DMS153 treated with DMSO at 0.1 percent for 48 hours (cell line): ENCODE results near the gene ZFYVE28.

Source experiments
- DNase-seq: peaks from one replicate; lab custom pipeline; 2025; ENCODE audit not compliant: unreplicated experiment; lab: John Stamatoyannopoulos, UW

ZFYVE28 gene

DNA sequence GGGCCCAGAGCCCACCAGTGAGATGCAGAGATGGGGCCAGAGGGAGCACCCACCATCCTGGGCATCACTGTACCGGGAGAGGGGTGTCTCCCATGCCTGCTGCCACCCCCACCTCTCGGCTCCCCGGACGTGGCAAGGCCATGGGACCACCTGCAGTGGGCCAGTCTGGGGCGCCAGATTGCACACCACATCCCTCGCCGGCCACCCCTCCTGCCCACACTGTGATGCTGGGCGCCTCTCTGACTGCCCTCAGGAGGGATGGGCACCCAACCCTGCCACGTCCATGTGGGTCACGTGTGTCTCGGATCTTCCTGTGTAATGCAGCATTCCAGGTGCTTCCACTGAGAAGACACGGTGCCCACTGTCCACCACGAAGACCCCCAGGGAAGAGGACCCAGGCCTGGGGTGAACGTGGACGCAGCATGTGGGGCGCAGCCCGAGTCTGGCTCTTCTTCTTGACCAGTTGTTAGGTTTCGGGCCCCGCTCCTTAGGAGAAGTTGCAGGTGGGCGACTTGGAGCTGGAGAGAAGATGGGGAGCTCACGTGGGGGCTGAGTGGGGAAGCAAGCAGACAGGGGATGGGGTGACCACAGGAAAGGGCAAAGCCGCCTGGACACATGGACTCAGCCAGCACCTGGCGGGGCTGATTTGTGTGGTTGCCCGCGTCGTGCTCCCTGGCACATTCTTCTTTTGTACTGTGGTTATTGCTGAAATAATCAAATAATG, 47.7 kb downstream of the ZFYVE28 start:
- DNase-seq, result no peak

DNA sequence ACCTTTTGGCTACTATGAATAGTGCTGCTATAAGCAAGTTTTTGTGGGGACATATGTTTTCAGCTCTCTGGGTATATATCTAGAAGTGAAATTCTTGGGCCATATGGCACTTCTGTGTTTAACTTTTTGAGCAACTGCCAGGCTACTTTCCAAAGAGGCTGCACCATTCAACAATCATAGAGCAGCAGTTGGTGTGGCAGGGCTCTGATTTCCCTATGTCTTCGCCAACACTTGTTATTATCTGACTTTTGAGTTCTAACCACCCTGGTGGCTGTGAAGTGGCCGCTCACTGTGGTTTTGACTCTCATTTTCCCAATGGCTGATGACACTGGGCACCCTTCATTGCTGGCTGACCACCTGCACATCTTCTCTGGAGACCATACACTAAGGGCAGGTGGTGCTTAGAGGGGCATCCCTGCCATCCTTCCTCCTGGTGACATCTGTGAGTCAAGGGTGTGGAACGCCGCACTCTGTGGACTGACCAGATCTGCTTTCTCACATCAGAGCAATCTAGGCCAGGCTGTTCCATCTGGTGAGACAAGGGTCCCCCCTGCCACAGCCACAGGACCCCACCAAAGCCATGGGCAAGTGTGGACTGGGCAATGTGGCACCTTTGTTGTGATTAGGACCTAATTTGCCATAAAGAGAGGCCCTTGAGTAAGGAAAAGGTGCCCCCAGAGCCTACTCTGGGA, 49.6 kb downstream of the ZFYVE28 start:
- no peak for DNase-seq

DNA sequence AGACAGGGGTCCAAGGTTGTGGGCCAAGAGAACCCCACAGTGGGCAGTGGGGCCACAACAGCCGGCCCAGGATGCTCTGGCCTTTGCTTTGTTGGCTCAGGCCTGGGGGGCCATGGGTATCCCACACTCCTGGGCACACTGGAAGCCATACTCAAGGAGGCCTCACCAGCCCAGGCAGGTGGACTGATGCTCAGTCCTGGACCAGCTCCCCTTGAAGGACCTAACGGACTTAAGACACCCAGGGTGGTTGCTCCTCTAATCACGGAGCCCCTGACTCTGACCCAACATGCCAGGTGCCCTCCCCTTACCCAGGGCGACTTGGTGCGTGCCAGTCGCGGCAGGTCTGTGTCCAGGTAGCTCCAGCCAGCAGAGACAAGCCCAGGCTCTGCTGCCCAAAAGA, 50.8 kb downstream of the ZFYVE28 start:
- no peak for DNase-seq

DNA sequence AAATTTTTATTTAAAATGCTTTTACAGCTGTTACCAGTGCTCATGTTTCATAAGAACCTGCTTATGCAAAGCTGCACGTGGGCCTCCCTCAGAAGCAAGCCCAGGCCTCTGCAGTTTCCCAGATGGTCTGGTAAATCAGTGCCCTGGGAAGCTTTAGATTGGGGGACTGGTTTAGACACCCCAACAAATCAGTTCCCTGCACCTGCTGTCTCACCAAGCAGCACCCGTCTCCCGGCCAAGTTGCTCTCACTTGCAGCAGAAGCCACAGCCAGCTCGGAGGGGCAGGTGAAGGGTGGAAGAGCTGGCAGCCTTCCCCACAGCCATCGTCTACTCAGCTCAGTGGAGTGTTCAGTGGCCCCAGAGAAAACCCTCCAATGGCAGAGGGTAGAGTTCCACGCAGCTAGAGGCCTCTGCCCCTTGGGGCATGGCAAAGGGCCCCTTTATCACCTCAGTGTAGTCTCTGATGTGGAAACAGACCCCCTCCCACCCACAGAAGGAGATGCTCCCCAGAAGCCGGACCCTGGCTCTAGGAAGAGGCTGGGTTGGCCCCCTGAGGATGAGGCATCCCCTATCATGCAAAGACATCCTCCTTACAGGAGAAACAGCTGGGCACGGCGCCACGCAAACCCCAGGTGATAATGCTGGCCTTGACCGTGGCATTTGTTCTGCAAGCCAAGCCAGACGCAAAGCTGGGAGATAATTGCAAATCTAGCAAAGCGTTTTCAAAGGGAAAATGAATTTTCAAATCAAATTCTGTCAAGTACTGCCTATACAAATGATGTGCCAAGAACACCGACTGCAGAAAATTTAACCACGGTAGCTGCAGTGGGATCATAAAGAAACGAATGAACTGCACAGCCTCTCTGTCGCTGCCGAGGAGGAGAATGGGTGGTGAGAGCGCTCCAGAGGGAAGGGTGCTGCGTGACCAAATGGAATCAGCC, 51.9 kb downstream of the ZFYVE28 start:
- DNase-seq, result no peak

- no peak for DNase-seq
Measured at GRCh38 chr4:2365913-2366210, 52.6 kb downstream of the ZFYVE28 start.

GRCh38 chr4:2365054-2365912, 53.2 kb downstream of the ZFYVE28 start:
- DNase-seq, result no peak

- DNase-seq, result no peak
Measured at GRCh38 chr4:2364654-2365053, 53.8 kb downstream of the ZFYVE28 start.

DNA sequence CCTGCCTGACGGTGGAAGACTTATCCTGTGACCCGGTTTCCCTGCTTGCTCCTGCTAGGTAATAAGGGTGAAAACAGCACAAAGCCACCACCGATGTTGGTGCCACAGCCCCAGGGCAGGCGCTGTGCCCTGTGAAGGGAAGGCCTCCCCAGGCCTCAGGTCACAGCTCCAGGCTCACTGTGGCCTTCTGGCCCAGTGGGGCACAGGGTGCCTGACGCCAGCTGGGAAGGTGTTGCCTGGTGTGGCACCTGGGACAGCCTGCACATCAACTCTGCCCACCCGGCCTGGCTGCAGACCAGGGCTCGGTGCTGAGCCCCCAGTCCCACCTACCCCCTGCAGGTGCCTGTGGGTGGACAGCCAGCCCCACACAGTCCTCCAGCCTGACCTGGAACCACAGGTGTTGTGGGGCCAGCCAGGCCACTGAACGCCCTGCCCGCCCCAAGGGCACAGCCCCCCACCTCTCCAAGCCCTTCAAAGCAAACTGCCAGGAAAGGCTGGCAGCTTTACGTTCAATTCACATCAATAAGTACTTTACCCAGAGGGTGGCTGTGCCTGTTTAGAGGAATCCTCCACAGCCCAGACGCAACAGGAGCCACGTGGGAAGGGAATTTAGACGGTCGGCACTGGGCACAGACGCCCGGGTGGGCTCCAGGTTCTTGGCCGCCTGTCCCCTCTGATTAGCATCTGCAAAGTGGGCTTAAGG, 54.3 kb downstream of the ZFYVE28 start:
- DNase-seq, result no peak

- no peak for DNase-seq
Measured at GRCh38 chr4:2363056-2363721, 55.3 kb downstream of the ZFYVE28 start.

DNA sequence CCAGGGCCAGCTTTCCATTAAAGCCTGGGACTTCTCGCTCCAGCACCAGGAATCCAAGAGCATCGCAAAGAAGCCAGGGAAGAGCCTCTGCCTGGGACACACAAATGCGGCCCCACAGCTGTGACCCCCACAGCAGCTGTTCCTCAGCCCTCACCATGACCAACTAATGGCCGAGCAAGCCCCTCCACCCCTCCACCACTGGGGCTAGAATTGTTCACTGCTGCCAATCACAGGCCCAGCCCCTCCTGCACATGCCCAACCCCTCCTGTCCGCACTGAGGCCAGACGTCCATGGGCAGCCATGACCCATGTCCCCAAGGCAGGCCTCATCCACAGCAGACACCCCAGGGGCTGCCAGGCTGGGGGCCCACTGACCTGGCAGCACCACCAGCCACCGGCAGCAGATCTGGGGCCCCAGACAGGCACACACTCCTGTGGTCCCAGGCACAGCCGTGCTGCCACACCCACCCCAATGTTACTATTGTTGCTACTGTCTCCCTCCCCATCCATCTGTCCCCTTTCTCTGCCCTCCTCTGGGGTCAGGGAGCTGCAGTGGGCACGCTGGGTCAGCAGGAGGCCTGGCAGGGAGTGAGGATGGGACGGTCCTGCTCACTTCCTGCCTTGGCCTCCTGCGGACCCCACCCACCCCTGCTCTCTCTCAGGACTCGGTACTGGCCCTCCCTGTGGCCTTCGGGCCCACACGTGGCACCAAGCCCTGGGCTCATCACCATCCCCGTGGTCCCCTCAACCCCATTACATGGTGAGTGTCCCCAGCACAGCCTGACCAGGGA, 56.0 kb downstream of the ZFYVE28 start:
- DNase-seq, result no peak

GRCh38 chr4:2361366-2362265, 56.8 kb downstream of the ZFYVE28 start:
- DNase-seq, result no peak

DNA sequence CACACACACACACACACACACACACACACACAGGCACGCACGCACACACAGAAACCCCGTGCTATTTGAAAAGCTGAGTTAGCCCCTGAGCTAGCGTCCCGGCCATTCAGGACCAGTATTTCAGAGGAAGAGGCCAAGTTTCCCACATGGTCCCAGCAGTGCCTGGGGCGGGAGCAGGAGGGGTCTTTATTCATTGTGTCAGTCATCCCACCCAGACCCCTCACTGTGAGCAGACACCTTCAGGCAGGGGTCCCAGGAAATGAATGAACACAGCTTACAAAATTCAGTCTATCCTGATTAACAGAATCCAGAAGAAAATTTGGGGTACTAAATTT, 58.1 kb downstream of the ZFYVE28 start:
- no peak for DNase-seq

- DNase-seq, result no peak
Measured at GRCh38 chr4:2359591-2360395, 58.7 kb downstream of the ZFYVE28 start.

- no peak for DNase-seq
Measured at GRCh38 chr4:2357821-2358745, 60.4 kb downstream of the ZFYVE28 start.

GRCh38 chr4:2356123-2357069, 62.0 kb downstream of the ZFYVE28 start:
- DNase-seq, result no peak
